K562 (cell line): Measurements from ENCODE around the gene TMEM14C. TPM values are rescaled to one million over a fixed set of nuclear protein-coding genes. Genes with fewer than 3 reads are reported as not detected.

Experiments
- ATAC-seq: fragments of 200-7000 bp; cut with Tn5 transposase; 3 replicates; pipeline ENCODE4 v1.9.1; 2020; ENCODE audit warnings: moderate library complexity
- BruUV-seq: library from RNA; stranded (reverse); fragments of 400-500 nt; replicated peaks from 2 replicates; lab custom pipeline; 2021; lab: Mats Ljungman, UMichigan
- CTCF ChIA-PET: fragments of 300-600 bp; formaldehyde crosslinking; extraction: SDS; loops from one replicate; lab custom pipeline; 2021; ENCODE audit warnings: low intra/inter-chr PET ratio; lab: Yijun Ruan, JAX
- POLR2A ChIA-PET: fragments of 300-600, 350-650 bp; sonication (Branson Sonifier 250); formaldehyde crosslinking; extraction: SDS; loops from one replicate; lab custom pipeline; 2021; ENCODE audit warnings: antibody characterized with exemption, inconsistent platforms; lab: Yijun Ruan, JAX
- DNase-seq, 4 experiments: peaks; one replicate each; pipeline versions ENCODE4 v3.0.0 to v3.0.0-alpha.2; 2011 to 2018; ENCODE audit warnings: low spot score in 3 of 4, mixed read lengths in 3 of 4; ENCODE audit errors: extremely low read depth in 1 of 4
- FAIRE-seq: peaks from 2 replicates; lab custom pipeline; 2011; peaks lifted over from hg19 to GRCh38; lab: Jason Lieb, UNC
- H2AFZ ChIP-seq: 2 replicates; pipeline ENCODE4 v1.6.0; 2011; ENCODE audit warnings: low read depth, low read length, control low read depth, inconsistent platforms
- H3K27ac ChIP-seq: fragments of 200-600 bp; 3 replicates; pipeline ENCODE4 v1.8.0; 2011; ENCODE audit warnings: low read depth, mild to moderate bottlenecking, control low read depth, inconsistent platforms, low read length, moderate library complexity, mixed read lengths; ENCODE audit errors: extremely low read depth
- H3K27me3 ChIP-seq, 2 experiments: fragments of 300-600 bp in 1 of 2; 2 replicates in 1 of 2; 3 replicates in 1 of 2; pipeline versions ENCODE4 v1.6.0 to v1.8.0; 2011; ENCODE audit warnings: inconsistent platforms in 2 of 2, low read length in 2 of 2, mild to moderate bottlenecking in 1 of 2, mixed read lengths in 1 of 2, moderate library complexity in 1 of 2; ENCODE audit not compliant: control insufficient read depth in 2 of 2, insufficient read depth in 2 of 2
- H3K36me3 ChIP-seq: fragments of 300-600 bp; 3 replicates; pipeline ENCODE4 v1.8.0; 2011; ENCODE audit warnings: mild to moderate bottlenecking, low read length, inconsistent platforms; ENCODE audit not compliant: control insufficient read depth, insufficient read depth
- H3K4me1 ChIP-seq, 2 experiments: fragments of 200-600 bp in 1 of 2; replicated peaks in 1 of 2; 2 replicates in 1 of 2; 3 replicates in 1 of 2; pipeline versions ENCODE4 v1.5.1 to v1.8.0; 2011; ENCODE audit warnings: inconsistent platforms in 2 of 2, low read length in 2 of 2, mild to moderate bottlenecking in 1 of 2, mixed read lengths in 1 of 2, moderate library complexity in 1 of 2; ENCODE audit not compliant: control insufficient read depth in 2 of 2, insufficient read depth in 2 of 2
- H3K4me2 ChIP-seq: 2 replicates; pipeline ENCODE4 v1.6.1; 2011; ENCODE audit warnings: low read length, control low read depth, inconsistent platforms, mixed read lengths; ENCODE audit not compliant: insufficient read depth
- H3K4me3 ChIP-seq: fragments of 200-600 bp; sonication (generic), shearing (Covaris generic); 2 replicates; pipeline ENCODE4 v1.5.1; 2016; ENCODE audit warnings: control low read depth, inconsistent platforms
- H3K79me2 ChIP-seq: fragments of 200-600 bp; 3 replicates; pipeline ENCODE4 v1.8.0; 2011; ENCODE audit warnings: low read length, inconsistent platforms; ENCODE audit not compliant: control insufficient read depth, insufficient read depth
- H3K9ac ChIP-seq, 2 experiments: 2 replicates each; pipeline versions ENCODE4 v1.6.0 to v1.6.1; 2011; ENCODE audit warnings: low read depth in 2 of 2, low read length in 2 of 2, control low read depth in 1 of 2, inconsistent platforms in 1 of 2, mild to moderate bottlenecking in 1 of 2, mixed read lengths in 1 of 2; ENCODE audit not compliant: insufficient read depth in 1 of 2
- H3K9me1 ChIP-seq: one replicate; pipeline ENCODE4 v1.6.0; 2011; ENCODE audit warnings: inconsistent platforms, mild to moderate bottlenecking, low read length, moderate library complexity; ENCODE audit not compliant: control insufficient read depth, insufficient read depth
- H3K9me3 ChIP-seq: replicated peaks from 2 replicates; pipeline ENCODE4 v1.5.1; 2011; ENCODE audit warnings: low read depth, low read length, inconsistent platforms; ENCODE audit not compliant: control insufficient read depth, insufficient read depth
- H4K20me1 ChIP-seq: replicated peaks from 2 replicates; pipeline ENCODE4 v1.6.1; 2011; ENCODE audit warnings: low read length, inconsistent platforms, mixed read lengths; ENCODE audit not compliant: control insufficient read depth, insufficient read depth
- ADNP ChIP-seq: fragments of 200-800 bp; sonication (Bioruptor generic); IDR thresholded peaks from 2 replicates; pipeline ENCODE4 v1.6.1; 2016; ENCODE audit warnings: missing genetic modification characterization, missing compliant biosample characterization
- CCNT2 ChIP-seq: IDR thresholded peaks from 2 replicates; pipeline ENCODE4 v1.6.1; 2011; ENCODE audit warnings: borderline replicate concordance, low read depth, mild to moderate bottlenecking, moderate library complexity, mixed read lengths, low read length; ENCODE audit not compliant: insufficient read length; ENCODE audit errors: extremely low read depth
- CREB3L1 ChIP-seq: fragments of 450-650 bp; IDR thresholded peaks from 2 replicates; pipeline ENCODE4 v1.6.1; 2014; ENCODE audit warnings: low read depth, mild to moderate bottlenecking, moderate library complexity, borderline replicate concordance
- DACH1 ChIP-seq: fragments of 450-650 bp; IDR thresholded peaks from 2 replicates; pipeline ENCODE4 v1.6.1; 2018; ENCODE audit not compliant: partially characterized antibody
- GABPB1 ChIP-seq: sonication (generic); formaldehyde crosslinking; IDR thresholded peaks from 2 replicates; pipeline ENCODE4 v1.8.0; 2022; ENCODE audit warnings: mild to moderate bottlenecking, missing genetic modification reagents
- GABPB2 ChIP-seq: fragments of 250-450 bp; sonication (Bioruptor Pico); conservative IDR thresholded peaks from 2 replicates; pipeline ENCODE4 v1.5.1; 2021; ENCODE audit warnings: mild to moderate bottlenecking
- POLR2G ChIP-seq: fragments of 200-400 bp; formaldehyde crosslinking; IDR thresholded peaks from 2 replicates; pipeline ENCODE4 v1.6.1; 2017; ENCODE audit warnings: low read depth, mild to moderate bottlenecking, antibody characterized with exemption, low read length, moderate library complexity
- SNRNP70 ChIP-seq: fragments of 200-400 bp; formaldehyde crosslinking; optimal IDR thresholded peaks from 2 replicates; pipeline ENCODE3; 2017; ENCODE audit warnings: low read depth, low read length
- TRIM24 ChIP-seq, 2 experiments: fragments of 450-650 bp; IDR thresholded peaks; 2 replicates each; pipeline ENCODE4 v1.6.1; 2016
- U2AF2 ChIP-seq: fragments of 200-400 bp; formaldehyde crosslinking; optimal IDR thresholded peaks from 2 replicates; pipeline ENCODE3; 2017; ENCODE audit warnings: low read depth, mild to moderate bottlenecking, low read length
- ZNF740 ChIP-seq, 3 experiments: fragments of 200-800 bp in 1 of 3; sonication (Bioruptor generic) in 1 of 3; sonication (generic) in 1 of 3; formaldehyde crosslinking in 1 of 3; IDR thresholded peaks; 2 replicates each; pipeline versions ENCODE4 v1.6.1 to v1.8.0; 2016 to 2022; ENCODE audit warnings: mild to moderate bottlenecking in 2 of 3, missing compliant biosample characterization in 2 of 3, missing genetic modification characterization in 2 of 3, missing genetic modification reagents in 1 of 3
- ZNF778 ChIP-seq: fragments of 450-650 bp; formaldehyde crosslinking; IDR thresholded peaks from 2 replicates; pipeline ENCODE4 v1.4.0; 2020; ENCODE audit warnings: mild to moderate bottlenecking, moderate library complexity
- WGBS: fragments of 100-300 bp; shearing (Covaris generic); methylation state at CpG from one replicate; pipeline ENCODE4 v1.1.6; 2016; ENCODE audit warnings: low coverage, mixed read lengths; ENCODE audit not compliant: insufficient coverage; ENCODE audit errors: missing lambda C conversion rate; 5-methylcytosine and 5-hydroxymethylcytosine counted together
- in situ Hi-C: fragments of 300-500 bp; cut with MboI; formaldehyde crosslinking; loops from 4 replicates; pipeline ENCODE4 v1.15.0; 2018; ENCODE audit warnings: inconsistent platforms, mixed read lengths
- intact Hi-C: fragments of 100-400 bp; cut with micrococcal nuclease; formaldehyde crosslinking; loops from 2 replicates; pipeline ENCODE4 v1.14.2; 2022
- polyA plus RNA-seq, 8 experiments: library from polyadenylated mRNA; depleted of rRNA in 4 of 8; stranded (reverse) in 5 of 8; unstranded in 3 of 8; fragments of >200 nt; fragmentation: Nextera tagmentation in 2 of 8; fragmentation: Illumina TruSeq in 1 of 8; extraction: Ambion mirVana in 2 of 8; extraction: Trizol in 1 of 8; gene quantifications; 2 replicates each; pipeline versions ENCODE4 v1.2.1 to v1.2.3, GENCODE V29; 2011 to 2014; ENCODE audit warnings: inconsistent platforms in 1 of 8, missing spikeins in 1 of 8
- total RNA-seq, 7 experiments: library from RNA; depleted of rRNA in 6 of 7; stranded (reverse); fragments of >200 nt in 6 of 7; fragmentation: Illumina TruSeq in 2 of 7; extraction: Trizol in 2 of 7; gene quantifications; 2 replicates each; pipeline versions ENCODE4 v1.2.1 to v1.2.3, GENCODE V29; 2011 to 2021; ENCODE audit warnings: low replicate concordance in 1 of 7
- TF ChIP-seq, protein P1 (sequence below): sonication (generic); formaldehyde crosslinking; IDR thresholded peaks from 2 replicates; pipeline ENCODE4 v1.8.0; 2022; ENCODE audit warnings: missing genetic modification reagents, mild to moderate bottlenecking, borderline replicate concordance
- TF ChIP-seq, protein P2 (sequence below): fragments of 450-650 bp; conservative IDR thresholded peaks from 2 replicates; pipeline ENCODE4 v1.6.1; 2016; ENCODE audit warnings: missing genetic modification characterization, low read depth, mild to moderate bottlenecking, missing compliant biosample characterization, moderate library complexity

The TMEM14C gene
- total and polyA plus RNA-seq, 9 of the 15 experiments (the other 6 are each of a cell fraction or from before 2014, with no cell fraction given): 151 to 496 (median 263) TPM

- intact Hi-C loops (loop anchor here (1.0 to 5.0 kb wide), 5 partner anchors 29 to 184 kb away; partner anchors contain the start of genes TMEM14B and TMEM14C), in situ Hi-C loops (no loop called here)
- BruUV-seq: TSS peak; percentile 71
- H3K27ac ChIP-seq: peak within 1 kb of the TSS; percentile 84
- H3K27me3 ChIP-seq: no peaks in the 10 kb centered on the region
- CTCF ChIA-PET: interaction anchor here (0.5 to 0.8 kb wide), 2 partner anchors 22 to 193 kb away, joined by 3 to 5 read pairs; no protein-coding TSS in a partner anchor
- peak within 1 kb of the TSS; percentile 94 for H3K4me2 ChIP-seq
- H3K9me3 ChIP-seq: peaks cover 3% of the 10 kb centered on the region; the same call in 1 of the 2 replicates
- DNase-seq: peak; percentile 94 to 97 (median 94)
- POLR2A ChIA-PET: interaction anchor here (0.5 to 1.8 kb wide), 18 partner anchors 9 to 1732 kb away, joined by 3 to 12 read pairs (median 3); no protein-coding TSS in a partner anchor
- peak within 1 kb of the TSS; percentile 55 for H3K4me3 ChIP-seq
- H3K4me1 ChIP-seq: peaks cover 5 to 13% of the 10 kb centered on the region in 2 experiments; a peak in 4 of 5 replicates
- ATAC-seq: peak; percentile 98
- peaks cover 64% of the 10 kb centered on the region for H3K79me2 ChIP-seq
- H3K9ac ChIP-seq: peak within 1 kb of the TSS; percentile 89 to 100
- WGBS: under 1% methylated on average over 51 of the region's 53 CpGs
- peak within 1 kb of the TSS; percentile 81 for H2AFZ ChIP-seq
- peaks cover 36% of the 10 kb centered on the region for H3K36me3 ChIP-seq
- no peaks in the 10 kb centered on the region for H4K20me1 ChIP-seq
- peak; percentile 97 for FAIRE-seq
- H3K9me1 ChIP-seq: no peaks in the 10 kb centered on the region
- TF ChIP-seq GABPB1 (CRISPR knock-in tag): peak; percentile 95
- TF ChIP-seq, protein P1, sequence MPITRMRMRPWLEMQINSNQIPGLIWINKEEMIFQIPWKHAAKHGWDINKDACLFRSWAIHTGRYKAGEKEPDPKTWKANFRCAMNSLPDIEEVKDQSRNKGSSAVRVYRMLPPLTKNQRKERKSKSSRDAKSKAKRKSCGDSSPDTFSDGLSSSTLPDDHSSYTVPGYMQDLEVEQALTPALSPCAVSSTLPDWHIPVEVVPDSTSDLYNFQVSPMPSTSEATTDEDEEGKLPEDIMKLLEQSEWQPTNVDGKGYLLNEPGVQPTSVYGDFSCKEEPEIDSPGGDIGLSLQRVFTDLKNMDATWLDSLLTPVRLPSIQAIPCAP (CRISPR knock-in tag): 0 out of 2 replicates have a peak, but pooled peaks have one; percentile 15
- no peak for TF ChIP-seq ZNF778 (CRISPR knock-in tag)
- no peak for TF ChIP-seq GABPB2 (CRISPR knock-in tag)
- TF ChIP-seq, protein P2, sequence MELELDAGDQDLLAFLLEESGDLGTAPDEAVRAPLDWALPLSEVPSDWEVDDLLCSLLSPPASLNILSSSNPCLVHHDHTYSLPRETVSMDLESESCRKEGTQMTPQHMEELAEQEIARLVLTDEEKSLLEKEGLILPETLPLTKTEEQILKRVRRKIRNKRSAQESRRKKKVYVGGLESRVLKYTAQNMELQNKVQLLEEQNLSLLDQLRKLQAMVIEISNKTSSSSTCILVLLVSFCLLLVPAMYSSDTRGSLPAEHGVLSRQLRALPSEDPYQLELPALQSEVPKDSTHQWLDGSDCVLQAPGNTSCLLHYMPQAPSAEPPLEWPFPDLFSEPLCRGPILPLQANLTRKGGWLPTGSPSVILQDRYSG: no peak; the same call in 1 of the 2 replicates
- TF ChIP-seq DACH1: peak; percentile 99
- TF ChIP-seq SNRNP70: no peak
- TF ChIP-seq TRIM24 (IDR thresholded peaks at IDR 0.05): peak; percentile 27 to 65; a peak in 1 of 4 replicates
- no peak for TF ChIP-seq ADNP (tag)
- peak; percentile 82 for TF ChIP-seq CREB3L1
- no peak for TF ChIP-seq ZNF740 (CRISPR knock-in tag; IDR thresholded peaks at IDR 0.05)
- TF ChIP-seq ZNF740 (tag; IDR thresholded peaks at IDR 0.05): no peak
- TF ChIP-seq CCNT2: no peak
- no peak for TF ChIP-seq U2AF2
- TF ChIP-seq POLR2G: peak; percentile 91
These were observed 28.4 kb upstream of the TMEM14C start, which contains the start of the genes C6orf52 and PAK1IP1 for GRCh38 chr6:10694302-10695085. C6orf52 (minus strand) TSS chr6:10694616; CDS start chr6:10687550, 7,066 bp downstream. PAK1IP1 (plus strand) TSS chr6:10694972; CDS start chr6:10694986, 14 bp downstream.
